ENCODE data around the gene KCNK18.

Gene KCNK18

GRCh38 chr10:117197189-117197588 lies at the start of gene KCNK18:
Gene KCNK18 (plus strand): TSS chr10:117197489. CDS start chr10:117197489, 0 bp downstream.
- DNase-seq = no peak

- no peak for DNase-seq
Observed at GRCh38 chr10:117148284-117148683, 49.0 kb upstream of the KCNK18 start.

GRCh38 chr10:117152668-117153067 lies 44.6 kb upstream of the KCNK18 start:
- DNase-seq = no peak

- DNase-seq = no peak
Observed at GRCh38 chr10:117158297-117158696, 39.0 kb upstream of the KCNK18 start.

GRCh38 chr10:117159390-117159789 lies 37.9 kb upstream of the KCNK18 start:
- DNase-seq = no peak

GRCh38 chr10:117160567-117160966 lies 36.7 kb upstream of the KCNK18 start:
- DNase-seq = no peak

- no peak for DNase-seq
Observed at GRCh38 chr10:117161386-117162033, 35.8 kb upstream of the KCNK18 start.

GRCh38 chr10:117162093-117163060 lies 34.9 kb upstream of the KCNK18 start:
- DNase-seq = no peak

- DNase-seq = no peak
Observed at GRCh38 chr10:117163061-117163953, 34.0 kb upstream of the KCNK18 start.

GRCh38 chr10:117163954-117164548 lies 33.2 kb upstream of the KCNK18 start:
- DNase-seq = no peak

- no peak for DNase-seq
Observed at GRCh38 chr10:117164592-117165537, 32.4 kb upstream of the KCNK18 start.

- peak; percentile 16 for DNase-seq
Observed at GRCh38 chr10:117165538-117166417, 31.5 kb upstream of the KCNK18 start.

GRCh38 chr10:117166418-117167345 lies 30.6 kb upstream of the KCNK18 start:
- DNase-seq = peak; percentile 3

- DNase-seq = no peak
Observed at GRCh38 chr10:117167346-117167788, 29.9 kb upstream of the KCNK18 start.

- peak; percentile 75 for DNase-seq
Observed at GRCh38 chr10:117167789-117168674, 29.3 kb upstream of the KCNK18 start.

GRCh38 chr10:117168729-117169128 lies 28.6 kb upstream of the KCNK18 start:
- DNase-seq = no peak

- no peak for DNase-seq
Observed at GRCh38 chr10:117169480-117169879, 27.8 kb upstream of the KCNK18 start.

- no peak for DNase-seq
Observed at GRCh38 chr10:117170244-117170643, 27.0 kb upstream of the KCNK18 start.
